HG02938 (cell line): ENCODE measurements around the gene SOX1.

ENCODE experiments used
- ATAC-seq: cut with Tn5 transposase; IDR thresholded peaks from one replicate; pipeline ENCODE4 v1.9.1; 2021; ENCODE audit warnings: mild to moderate bottlenecking, moderate library complexity; ENCODE audit not compliant: unreplicated experiment

The SOX1 gene

DNA sequence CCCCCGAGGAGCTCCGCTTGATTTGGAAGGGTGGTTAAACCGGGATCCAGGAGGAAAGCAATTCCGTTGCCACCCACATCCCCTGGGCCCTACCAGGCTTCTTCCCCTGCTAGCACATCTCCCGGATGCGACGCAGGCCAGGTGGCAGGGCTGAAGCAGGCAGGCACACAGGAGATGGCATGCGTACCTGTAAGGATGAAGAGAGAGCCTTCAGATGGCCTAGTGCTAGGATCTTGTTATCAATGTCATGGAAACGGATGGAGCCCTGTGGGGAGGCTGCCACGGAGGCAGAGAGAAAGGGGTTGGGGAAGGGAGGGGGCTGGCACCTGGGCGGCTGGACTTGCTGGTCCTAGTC is 8.5 kb upstream of the SOX1 start:
- ATAC-seq = no peak

DNA sequence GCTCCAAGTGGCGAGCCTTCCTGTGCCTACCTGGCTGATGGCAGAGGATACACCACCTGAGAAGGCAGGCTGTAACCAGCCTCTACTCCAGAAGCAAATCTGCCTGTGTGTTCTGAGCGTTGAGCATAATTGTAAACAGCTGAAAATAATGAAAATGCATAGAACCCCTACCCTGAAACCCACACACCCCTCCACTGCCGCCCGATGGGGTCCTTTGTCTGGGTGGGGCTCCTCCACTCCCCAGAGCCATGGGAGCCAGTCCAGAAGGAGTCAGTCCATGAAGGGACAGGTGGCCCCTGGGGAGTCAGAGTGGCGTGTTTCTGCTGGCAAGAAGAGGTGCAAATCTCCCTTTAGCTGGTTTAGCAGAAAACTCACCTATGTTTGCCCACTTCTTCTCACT is 8.0 kb upstream of the SOX1 start:
- ATAC-seq = no peak

DNA sequence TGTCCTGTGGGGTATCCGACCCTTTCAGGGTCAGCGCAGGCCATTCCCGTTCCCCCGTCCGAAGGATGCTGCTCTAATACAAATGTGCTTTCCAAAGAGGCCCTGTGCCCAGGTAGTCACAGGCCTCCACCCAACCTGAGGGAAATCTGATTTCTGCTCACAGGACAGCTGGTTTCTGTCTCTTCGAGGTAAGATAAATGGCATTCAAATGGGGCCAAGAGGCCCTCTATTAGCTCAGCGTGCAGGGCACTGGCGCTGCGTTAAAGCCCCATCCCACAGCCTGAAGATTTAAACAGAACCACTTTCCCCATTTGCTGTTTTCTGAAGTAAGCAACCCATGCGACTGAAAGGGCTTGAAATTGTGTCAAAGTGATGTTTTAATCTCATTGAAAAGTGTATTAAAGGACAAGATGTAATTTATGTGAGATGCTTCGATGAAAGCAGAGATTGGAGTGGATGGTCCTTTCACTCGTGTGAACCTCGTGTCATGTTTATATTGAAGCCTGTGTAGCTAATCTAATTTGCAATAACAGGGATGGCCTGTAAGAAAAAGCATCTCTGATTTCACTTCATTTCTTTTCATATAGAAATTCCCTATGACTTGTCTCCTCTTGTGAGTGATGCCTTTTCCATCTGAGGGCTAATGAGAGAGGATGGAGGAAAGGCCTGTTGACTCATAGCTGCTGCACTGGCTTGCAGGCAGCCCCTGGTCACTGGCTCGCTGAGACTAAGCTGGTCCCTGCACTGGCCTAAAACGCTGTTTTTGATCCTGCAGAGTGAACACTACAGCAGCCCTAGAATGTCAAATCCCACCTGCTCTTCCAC is 7.3 kb upstream of the SOX1 start:
- no peak for ATAC-seq

DNA sequence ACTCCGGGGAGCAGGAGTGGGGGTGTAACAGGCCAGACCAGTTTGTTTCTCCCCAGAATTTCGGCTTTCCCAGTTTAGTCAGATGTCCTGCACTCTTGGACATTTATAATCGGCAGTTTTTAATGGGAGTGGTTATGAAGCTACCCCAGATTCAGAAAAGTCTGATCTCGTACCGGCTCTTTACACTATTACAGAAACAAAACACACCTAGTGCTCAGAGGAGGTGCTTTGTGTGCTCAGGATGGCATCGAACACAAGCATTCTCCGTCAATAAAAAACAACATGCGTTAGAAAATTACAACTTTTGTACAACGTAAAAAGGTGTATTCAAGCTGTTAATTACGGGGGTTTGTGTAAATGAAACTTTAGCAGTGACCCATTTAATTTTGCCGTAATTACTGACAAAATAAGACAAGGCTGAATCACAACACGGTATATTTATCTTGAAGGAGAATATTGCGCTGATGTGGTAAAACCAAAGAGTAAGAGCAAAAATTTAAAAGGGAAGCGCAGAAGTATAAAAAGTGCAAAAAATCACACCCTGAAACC is 6.6 kb upstream of the SOX1 start:
- no peak for ATAC-seq

DNA sequence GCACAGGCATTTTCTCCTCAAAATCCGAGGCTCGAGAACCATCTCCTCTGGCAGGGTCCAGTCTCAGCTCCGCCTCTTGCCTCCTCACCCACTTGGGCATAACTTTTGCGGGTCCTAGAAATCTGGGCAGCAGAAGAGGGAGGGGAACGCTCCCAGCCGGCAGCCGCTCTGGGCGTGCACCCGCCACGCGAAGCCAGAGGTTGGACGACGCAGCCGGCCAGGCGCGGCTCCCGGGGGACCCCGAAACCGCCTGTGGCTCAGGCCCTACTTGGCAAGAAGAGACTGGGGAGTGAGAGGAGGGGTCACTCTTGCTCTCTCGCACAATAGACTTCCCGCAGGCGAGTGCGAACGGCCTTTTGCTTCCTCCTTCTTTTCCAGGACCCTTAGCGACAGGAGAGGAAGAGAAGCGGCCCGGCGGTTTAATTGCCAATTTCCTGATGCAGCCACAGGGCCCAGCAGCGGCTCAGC is 6.0 kb upstream of the SOX1 start:
- no peak for ATAC-seq

DNA sequence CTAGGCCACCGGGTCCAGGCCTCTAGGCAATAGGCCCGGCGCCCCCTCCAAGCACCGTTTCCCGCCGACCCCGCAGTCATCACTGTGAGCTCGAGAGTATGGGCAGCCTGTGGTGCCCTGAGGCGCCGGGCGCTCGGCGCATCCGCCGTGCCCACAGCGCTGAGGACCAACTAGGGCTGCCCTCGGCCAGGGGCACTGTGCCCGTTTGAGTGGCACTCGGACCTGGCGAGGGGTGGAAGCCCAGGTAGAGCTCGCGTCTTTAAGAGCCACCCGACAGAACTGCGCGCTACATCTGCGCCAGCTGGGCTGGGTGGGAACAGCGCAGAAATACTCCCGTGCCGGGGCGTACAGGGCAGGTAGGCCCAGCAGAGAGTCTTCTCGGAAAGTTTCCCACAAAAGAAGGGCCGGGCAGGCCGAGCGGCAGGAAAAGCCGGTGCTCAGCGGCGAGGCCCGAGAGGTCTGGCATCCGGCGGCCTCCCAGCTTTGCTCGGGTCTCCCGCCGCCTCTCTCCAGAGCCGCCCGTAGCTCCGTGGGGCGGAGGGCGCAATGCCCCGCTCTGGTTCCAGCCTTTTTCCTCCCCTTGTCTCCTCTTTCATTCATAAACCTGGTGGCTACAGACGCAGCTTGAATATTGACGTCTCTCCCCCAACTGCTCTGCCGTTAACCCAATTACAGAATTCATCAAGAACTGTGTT is 5.4 kb upstream of the SOX1 start:
- no peak for ATAC-seq

DNA sequence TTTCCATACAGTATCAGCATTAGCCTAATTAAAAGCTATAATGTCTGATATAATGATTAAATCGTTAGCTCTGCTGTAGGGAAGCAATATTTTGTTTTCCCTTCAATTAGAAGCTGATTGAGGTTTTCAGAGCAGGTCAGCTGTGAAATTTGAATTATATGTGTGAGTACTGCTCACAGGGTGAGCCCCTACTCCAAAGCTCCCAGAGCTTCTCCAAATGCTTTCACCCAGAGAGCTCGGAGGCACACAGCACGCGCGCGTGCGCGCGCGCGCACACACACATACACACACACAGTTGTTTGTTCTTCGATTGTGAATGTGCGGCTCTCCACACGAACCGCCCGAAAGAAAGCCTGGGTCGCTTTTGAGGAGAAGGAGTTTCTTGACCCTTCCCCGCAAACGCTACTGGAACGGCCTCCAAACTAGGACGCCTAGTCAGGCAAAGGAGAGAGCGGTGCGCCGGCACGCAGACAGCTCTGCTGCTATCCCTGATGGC is 4.8 kb upstream of the SOX1 start:
- ATAC-seq = no peak

DNA sequence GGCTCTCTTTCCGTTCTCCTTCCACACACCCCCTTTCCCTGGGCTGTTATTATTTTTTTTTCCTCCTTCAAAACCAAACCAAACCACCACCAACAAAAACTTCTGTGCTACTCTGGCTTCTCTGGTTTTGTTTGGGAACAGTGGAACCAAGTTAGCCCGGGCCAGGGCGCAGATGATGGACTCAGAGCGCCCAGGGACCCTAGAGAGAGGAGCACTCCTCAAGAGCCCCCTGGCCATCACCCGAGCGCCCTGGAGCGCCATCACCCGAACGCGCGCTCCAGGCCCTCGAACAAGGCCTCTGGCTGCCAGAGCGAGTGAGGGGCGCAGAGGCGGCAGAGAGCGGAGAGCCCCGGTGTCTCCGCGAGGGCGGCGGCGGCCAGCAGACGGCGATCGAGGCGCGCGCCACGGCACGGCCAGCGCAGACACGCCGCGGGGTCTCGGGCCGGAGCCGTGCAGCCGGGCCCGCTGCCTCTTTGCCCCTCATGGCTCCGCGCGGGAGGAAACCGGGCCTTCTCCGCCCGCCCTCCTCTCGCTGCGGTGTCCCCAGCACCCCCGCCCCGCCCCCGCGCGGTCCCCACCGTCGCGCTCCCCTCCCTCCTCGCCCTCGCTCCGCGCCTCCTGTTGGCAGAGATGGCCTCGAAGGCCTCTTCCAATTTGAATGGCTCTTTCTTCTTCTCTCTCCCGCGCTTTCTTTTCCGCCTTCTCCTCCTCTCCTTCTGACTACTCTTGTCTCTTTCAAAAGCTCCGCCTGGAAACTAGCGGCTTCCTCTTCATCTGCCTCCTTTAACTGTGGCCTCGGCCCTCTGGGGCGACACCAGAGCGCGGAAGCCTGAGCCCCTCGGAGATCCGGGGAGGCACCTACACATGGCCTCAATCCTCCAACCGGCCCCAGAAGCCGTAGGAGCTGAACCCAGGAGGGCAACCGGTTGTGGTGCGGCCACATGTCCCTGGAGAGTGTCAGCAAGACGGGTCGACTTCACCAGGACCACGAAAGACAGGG is 4.1 kb upstream of the SOX1 start:
- ATAC-seq = no peak

DNA sequence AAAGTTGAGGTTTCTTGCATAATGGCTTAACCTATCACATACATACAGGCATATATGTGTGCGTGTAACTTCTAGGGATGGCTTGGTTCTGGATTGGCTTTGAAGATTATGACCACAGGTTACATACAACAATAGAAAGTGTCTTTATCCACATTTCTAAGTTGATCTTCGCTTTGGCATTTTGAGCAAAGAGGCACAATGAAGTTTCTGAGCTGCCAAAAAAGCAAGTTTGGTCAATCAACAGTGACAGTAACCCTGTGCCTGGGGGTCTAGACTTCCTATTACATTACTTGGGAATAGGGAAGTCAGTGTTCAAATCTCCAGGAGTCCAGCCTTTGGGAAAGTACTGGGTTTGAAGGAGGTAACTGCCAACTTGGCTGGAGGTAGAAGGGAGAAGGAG is 3.1 kb upstream of the SOX1 start:
- ATAC-seq = no peak

DNA sequence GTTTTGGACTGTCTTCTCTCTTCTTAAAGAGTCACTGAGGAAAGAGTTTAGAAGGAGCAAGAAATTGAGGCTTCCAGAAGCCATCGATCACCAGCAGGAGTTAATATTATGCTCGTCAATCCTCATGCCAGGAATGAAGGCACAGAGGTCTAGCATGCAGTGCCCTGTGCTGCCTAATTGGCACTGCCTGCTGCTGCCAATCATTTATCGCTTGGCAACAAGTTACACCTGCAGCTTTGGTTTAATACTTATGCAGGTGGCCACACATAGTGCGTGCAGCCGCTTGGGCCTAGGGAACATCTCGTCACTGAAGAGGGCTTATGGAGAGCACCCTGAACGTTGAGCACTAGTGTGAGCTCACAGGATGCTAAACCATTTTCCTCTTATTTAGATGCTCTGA is 2.7 kb upstream of the SOX1 start:
- no peak for ATAC-seq

DNA sequence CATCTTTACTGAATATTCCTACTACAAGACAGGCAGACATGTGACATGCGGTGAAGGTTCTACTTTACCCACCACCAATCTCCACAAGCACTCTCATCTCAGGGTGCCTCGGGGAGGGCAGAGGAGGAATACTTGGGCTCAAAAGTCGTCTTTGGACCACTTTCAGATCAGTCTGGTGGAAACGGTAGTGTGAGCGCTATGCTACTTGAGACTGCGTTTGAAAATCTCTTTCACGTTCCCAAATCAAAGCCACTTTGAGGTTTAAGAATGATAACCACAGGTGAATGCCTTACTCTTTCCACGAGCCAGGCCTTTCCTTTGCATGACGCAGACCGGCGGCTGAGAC is 1.5 kb upstream of the SOX1 start:
- ATAC-seq = no peak

DNA sequence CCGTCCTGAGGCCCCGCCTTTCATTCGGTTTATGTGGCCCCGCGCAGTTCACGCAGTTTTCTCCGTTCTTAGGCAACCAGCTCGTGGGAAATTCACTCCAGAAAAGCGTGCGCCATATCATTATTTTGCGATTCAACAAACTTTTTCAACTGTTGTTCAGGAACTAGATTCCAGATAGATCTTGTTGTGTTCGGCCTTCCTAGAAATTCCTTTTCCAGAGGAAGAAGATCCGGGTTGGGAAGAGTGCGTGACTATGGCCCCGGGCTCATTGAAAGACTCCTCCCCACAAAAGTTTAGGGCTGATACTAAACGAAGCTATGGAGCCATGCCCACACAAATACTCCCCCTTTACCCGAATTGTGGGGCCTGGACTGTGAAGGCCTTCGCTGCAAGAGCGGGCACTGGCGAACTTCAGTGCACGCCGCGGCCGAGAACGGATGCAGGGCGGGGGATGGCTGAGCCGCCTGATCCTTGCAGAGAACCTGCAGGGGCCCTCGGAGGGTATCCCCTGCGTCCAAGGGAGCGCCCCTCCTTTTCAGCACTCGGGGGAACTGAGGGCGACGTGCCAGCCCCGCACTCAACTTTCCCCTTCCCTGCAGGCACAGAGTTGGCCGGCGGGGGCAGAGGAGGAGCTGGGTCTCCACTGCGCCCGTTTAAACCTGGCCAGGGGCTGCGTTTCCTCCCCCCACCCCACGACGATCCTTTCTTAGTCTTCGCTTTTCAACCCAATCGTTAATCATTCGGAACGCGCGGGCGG is 904 bp upstream of the SOX1 start:
- ATAC-seq = no peak

DNA sequence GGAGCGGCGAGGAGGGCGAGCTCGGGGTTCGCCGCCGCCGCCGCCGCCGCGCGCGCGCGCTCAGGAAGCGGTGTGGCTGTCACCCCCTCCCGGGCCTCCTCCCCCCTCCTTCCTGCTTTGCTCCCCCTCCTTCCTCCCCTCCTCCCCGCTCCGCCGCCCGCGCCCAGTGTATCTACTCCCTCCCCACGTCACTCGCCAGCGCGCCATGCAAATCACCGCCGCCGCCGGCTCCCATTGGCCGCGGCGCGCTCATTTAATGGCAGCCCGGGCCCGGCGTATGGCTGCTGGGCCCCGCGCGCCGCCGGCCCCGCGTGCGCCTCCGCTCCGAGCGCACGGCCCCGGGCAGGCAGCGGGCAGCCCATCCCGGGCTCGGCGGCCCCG is 335 bp upstream of the SOX1 start:
- no peak for ATAC-seq

DNA sequence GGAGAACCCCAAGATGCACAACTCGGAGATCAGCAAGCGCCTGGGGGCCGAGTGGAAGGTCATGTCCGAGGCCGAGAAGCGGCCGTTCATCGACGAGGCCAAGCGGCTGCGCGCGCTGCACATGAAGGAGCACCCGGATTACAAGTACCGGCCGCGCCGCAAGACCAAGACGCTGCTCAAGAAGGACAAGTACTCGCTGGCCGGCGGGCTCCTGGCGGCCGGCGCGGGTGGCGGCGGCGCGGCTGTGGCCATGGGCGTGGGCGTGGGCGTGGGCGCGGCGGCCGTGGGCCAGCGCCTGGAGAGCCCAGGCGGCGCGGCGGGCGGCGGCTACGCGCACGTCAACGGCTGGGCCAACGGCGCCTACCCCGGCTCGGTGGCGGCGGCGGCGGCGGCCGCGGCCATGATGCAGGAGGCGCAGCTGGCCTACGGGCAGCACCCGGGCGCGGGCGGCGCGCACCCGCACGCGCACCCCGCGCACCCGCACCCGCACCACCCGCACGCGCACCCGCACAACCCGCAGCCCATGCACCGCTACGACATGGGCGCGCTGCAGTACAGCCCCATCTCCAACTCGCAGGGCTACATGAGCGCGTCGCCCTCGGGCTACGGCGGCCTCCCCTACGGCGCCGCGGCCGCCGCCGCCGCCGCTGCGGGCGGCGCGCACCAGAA is 1.1 kb downstream of the SOX1 start:
- ATAC-seq = no peak

DNA sequence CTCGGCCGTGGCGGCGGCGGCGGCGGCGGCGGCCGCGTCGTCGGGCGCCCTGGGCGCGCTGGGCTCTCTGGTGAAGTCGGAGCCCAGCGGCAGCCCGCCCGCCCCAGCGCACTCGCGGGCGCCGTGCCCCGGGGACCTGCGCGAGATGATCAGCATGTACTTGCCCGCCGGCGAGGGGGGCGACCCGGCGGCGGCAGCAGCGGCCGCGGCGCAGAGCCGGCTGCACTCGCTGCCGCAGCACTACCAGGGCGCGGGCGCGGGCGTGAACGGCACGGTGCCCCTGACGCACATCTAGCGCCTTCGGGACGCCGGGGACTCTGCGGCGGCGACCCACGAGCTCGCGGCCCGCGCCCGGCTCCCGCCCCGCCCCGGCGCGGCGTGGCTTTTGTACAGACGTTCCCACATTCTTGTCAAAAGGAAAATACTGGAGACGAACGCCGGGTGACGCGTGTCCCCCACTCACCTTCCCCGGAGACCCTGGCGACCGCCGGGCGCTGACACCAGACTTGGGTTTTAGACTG is 1.7 kb downstream of the SOX1 start:
- no peak for ATAC-seq

DNA sequence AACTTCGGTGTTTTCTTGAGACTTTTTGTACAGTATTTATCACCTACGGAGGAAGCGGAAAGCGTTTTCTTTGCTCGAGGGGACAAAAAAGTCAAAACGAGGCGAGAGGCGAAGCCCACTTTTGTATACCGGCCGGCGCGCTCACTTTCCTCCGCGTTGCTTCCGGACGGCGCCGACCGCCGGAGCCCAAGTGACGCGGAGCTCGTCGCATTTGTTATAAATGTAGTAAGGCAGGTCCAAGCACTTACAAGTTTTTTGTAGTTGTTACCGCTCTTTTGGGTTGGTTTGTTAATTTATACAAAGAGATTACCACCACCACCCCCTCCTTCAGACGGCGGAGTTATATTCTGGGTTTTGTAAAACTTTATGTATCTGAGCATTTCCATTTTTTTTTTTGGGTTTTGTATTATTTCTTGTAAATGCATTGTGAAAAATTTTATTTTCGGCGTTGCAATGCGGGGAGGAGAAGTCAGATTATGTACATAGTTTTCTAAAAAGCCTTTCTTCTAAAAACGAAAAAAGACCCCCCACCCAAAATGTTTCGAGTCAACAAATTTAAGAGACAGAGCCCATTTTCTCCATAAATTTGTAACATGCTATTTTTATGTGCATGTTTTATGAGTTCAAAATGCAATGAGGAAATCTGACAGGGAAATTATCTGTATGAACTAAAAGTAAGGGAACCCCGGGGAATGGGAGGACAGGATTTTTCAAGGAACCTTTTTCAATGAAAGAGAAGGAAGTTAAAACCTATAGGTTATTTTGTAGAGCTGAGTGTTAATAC is 2.3 kb downstream of the SOX1 start:
- no peak for ATAC-seq

DNA sequence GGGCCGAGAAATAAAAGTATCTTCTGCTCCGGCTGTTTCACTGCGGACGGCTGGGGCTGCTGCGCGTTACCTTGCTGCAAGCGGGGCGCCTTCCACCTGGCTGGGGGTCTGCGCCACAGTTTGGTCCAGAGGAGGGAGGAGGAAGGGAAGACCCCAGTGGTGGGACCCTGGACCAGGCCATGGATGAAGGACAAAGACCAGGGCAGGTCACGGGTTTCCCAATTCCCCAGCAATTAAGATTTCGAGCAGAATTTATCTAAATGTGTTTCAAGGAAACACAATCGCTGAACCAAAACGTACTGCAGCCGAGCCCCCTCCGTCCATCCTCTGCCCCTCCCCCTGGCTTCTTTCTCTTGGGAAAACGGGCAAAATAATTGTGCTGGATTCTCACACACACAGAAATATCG is 2.9 kb downstream of the SOX1 start:
- no peak for ATAC-seq

DNA sequence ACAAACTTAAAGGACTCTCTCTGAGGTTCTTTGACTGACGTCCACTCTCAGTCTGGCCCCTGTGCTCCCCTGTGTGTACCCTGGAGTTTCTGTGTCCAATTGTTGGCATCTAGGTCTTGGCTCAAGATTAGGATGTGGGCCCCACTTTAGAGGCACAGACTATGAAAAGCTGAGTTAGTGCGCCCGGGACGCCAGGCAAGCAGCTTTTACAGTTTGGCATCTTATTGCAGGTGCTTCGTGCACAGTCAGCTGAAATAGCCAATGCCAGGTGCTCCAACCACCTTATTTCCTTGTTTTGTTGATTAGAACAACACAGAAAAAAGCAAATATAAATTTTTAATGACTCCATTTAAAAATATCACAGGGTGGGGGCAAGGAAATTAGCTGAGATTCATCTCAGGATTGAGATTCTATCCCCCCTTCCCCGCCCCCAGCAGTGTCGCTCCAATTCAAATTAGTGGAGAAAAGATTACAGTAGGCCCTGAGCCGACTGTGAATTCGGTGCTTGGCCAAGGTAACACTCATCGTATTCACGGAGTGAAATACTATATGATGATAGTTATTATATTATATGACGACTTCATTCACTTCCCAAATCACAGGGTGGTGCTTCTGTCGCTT is 4.3 kb downstream of the SOX1 start:
- ATAC-seq = no peak
